Measurements from ENCODE around the gene ZNF385B. TPM values are rescaled to one million over a fixed set of nuclear protein-coding genes. Genes with fewer than 3 reads are reported as not detected.

Gene ZNF385B
- total RNA-seq, 1 experiment from 2014 or later: 0.28 TPM

DNA sequence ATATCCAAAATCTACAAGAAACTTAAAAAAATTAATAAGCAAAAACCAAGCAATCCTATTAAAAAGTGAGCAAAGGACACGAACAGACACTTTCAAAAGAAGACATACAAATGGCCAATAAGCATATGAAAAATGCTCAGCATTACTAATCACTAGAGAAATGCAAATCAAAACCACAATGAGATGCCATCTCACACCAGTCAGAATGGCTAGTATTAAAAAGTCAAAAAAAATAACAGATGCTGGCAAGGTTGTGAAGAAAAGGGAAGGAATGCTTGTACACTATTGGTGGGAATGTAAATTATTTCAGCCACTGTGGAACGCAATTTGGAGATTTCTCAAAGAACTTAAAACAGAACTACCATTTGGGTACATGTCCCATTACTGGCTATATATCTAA is 467.9 kb downstream of the ZNF385B start:
- Histone ChIP-seq H3K36me3 (ENCODE audit: control insufficient read depth, insufficient read depth, low read length) (no peaks in the 10 kb centered on the region), H3K4me1 (ENCODE audit: control insufficient read depth, insufficient read depth, low read length) (no peaks in the 10 kb centered on the region), H3K27ac (ENCODE audit: low read length) (no peak overlapping the region), H3K27me3 (ENCODE audit: control insufficient read depth, insufficient read depth, low read length) (no peaks in the 10 kb centered on the region), H3K9me3 (ENCODE audit: control insufficient read depth, insufficient read depth, low read depth, low read length) (no peaks in the 10 kb centered on the region), H3K4me3 (ENCODE audit: low read depth in 2 of 2, low read length in 2 of 2) (no peak overlapping the region)
- in situ Hi-C loops (cut with HindIII; ENCODE audit: low pct_unique_long_range_greater_than_20kb, low sequenced_read_pairs) (no loop called here), intact Hi-C loops (cut with micrococcal nuclease; ENCODE audit: unreplicated experiment) (no loop called here)
- BruUV-seq (replicated peaks): no TSS peak
- POLR2A ChIA-PET: interaction anchor here (0.6 kb wide), 1 partner anchor 83 kb away, joined by 4 read pairs; no protein-coding TSS in a partner anchor
- CTCF ChIA-PET: no interaction called here
- DNase-seq (ENCODE audit: low read depth, low spot score) (no peak), ATAC-seq (no peak)
- TF ChIP-seq, protein P1, sequence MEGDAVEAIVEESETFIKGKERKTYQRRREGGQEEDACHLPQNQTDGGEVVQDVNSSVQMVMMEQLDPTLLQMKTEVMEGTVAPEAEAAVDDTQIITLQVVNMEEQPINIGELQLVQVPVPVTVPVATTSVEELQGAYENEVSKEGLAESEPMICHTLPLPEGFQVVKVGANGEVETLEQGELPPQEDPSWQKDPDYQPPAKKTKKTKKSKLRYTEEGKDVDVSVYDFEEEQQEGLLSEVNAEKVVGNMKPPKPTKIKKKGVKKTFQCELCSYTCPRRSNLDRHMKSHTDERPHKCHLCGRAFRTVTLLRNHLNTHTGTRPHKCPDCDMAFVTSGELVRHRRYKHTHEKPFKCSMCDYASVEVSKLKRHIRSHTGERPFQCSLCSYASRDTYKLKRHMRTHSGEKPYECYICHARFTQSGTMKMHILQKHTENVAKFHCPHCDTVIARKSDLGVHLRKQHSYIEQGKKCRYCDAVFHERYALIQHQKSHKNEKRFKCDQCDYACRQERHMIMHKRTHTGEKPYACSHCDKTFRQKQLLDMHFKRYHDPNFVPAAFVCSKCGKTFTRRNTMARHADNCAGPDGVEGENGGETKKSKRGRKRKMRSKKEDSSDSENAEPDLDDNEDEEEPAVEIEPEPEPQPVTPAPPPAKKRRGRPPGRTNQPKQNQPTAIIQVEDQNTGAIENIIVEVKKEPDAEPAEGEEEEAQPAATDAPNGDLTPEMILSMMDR (IDR thresholded peaks at IDR 0.05): no peak
- TF ChIP-seq SIN3A (IDR thresholded peaks at IDR 0.05; ENCODE audit: borderline replicate concordance, insufficient read depth, low read depth, low read length): no peak
- TF ChIP-seq TCF7L2 (IDR thresholded peaks at IDR 0.05; ENCODE audit: low read depth, low read length): no peak
- TF ChIP-seq POLR2AphosphoS5 (IDR thresholded peaks at IDR 0.05; ENCODE audit: low read depth, low read length): no peak

Small RNA genes within 50 kb of the gene (microRNA-seq; reads per million reads assigned to microRNA genes)
- not detected for gene MIR1258 (ENCODE audit: unreplicated experiment)

Other genes with a start within 250 kb of the ZNF385B start
- 17.2 TPM for gene CWC22, start 145.7 kb upstream of the ZNF385B start, total RNA-seq (2021; ENCODE audit: unreplicated experiment)

Data from Panc1 (cell line).